GM21786 (cell line): Measurements from ENCODE around the gene INTS14.

Source experiments
- ATAC-seq: cut with Tn5 transposase; IDR thresholded peaks from one replicate; pipeline ENCODE4 v1.9.1; 2021; ENCODE audit not compliant: unreplicated experiment

INTS14 gene

DNA sequence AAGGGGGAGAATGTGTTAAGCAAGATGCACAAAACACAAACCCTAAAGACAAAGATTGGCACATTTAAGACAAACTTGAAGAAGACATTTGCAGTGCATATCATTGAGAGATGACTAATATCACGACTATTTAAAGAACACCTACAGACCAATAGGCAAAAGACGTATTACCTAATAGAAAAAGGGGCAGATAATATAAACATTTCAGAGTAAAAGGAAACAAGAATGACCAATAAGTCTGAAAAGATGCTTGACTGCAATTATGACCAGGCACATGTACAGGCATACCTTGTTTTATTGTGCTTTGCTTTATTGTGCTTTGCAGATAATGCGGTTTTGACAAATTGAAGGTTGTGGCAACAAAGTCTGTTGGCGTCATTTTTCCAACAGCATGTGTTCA, 75.7 kb downstream of the INTS14 start:
- no peak for ATAC-seq

DNA sequence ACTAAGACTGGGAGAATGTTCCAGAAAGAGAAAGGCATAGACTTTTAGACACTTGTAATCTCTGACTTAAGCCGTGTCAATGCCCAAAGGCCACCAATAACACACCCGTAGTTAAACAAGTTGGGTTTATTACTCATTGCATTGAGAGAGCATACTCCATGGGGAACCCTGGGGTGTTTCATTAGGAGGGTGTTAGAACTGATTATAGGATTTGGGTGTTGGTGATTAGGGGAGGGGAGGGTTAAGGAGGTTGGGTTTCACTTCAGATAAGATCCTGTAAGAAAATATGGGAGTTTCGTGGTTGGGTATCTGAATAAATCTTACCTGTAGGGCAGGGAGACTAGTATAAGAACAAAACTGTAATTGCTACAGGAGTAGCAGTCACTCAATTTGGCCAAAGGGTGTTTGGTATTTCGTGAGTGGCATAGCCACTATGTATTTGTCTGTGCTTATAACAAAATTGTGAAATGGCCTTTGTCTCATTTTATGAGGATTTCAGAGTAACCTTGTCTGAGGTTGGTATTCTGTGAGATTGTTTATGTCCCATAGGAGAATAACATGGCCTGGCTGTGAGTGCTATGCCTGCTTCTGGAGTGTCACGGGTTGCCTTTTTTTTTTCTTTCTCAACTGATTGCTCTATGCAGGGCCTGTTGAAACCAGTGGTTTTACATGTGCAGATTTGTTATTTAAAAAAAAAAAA, 77.7 kb downstream of the INTS14 start:
- ATAC-seq, result no peak

GRCh38 chr15:65532738-65533051, 78.2 kb downstream of the INTS14 start:
- no peak for ATAC-seq

DNA sequence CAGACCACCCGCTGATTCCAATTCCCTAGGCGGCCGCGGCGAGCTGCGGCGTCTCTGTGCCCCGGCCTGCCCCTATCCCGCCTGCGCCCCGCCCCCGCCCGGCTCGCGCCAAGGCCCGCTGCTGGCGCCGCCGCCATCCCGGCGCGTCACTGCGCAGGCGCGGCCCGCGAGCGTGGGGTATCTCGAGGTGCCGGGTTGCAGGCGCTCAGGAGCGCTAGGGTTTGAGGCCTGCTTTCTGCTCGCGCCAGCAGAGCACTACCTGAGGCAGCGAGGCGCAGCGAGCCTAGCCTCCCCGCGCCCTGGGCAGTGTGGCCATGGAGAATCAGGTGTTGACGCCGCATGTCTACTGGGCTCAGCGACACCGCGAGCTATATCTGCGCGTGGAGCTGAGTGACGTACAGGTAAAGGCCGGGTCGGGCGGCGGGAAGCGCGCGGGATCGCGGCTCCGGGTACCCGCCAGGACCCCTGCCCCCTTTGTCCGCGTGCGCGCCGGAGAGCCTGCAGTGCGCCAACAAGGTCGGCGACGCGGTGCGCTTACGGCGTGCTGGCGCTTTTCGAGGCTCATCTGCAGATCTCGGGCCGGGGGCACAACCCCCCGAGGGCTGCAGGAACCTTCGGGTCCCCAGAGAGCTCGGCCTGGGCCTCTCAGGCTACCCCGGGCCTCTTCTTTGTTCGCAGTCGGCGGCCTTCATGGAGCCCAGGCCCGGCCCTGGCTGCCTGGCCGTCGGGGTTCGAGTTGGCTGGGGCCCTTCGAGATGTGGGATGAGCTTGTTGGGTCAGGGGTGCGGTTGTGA, 80.4 kb downstream of the INTS14 start, which contains the start of gene HACD3:
HACD3 (plus strand) TSS at position 146 of the 794 bp plus-strand sequence; CDS start at position 315, 169 bp downstream.
- peak; percentile 69 for ATAC-seq

DNA sequence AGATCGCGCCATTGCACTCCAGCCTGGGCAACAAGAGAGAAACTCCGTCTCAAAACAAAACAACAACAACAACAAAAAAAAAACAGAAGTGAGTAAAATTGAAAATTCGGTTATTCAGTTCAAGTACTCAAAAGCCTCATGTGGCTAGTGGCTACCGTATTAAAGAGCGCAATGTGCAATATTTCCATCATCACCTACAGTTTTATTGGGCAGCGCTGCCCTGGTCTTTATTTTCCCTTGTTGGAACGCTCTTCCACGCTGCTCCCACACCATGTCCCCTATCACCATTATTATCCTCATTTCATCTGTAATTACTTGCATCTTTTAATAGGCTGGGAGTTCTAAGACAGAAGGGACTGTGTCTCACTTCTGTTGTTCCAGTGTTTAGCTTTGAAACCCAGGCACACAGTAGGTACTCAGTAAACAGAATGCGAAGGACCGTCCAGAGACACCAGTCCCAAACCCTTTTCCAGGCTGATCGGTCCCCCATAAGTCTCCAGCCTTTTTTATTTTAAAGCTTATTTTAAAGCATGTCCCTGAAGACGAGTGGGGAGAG, 81.1 kb downstream of the INTS14 start:
- ATAC-seq, result peak; percentile 14
